ENCODE measurements around the gene BORCS8.
"Not testable (repeated sequence)": the region's sequence is repeated elsewhere in the genome, so short reads cannot be mapped to it uniquely, and the experiment has no call there.

The BORCS8 gene

GRCh38 chr19:19226204-19226603 lies 34.3 kb upstream of the BORCS8 start:
- no peak overlapping the region for H3K9ac ChIP-seq (ENCODE audit: low read depth, low read length)
- peaks cover 17% of the 10 kb centered on the region for H3K27me3 ChIP-seq (ENCODE audit: control insufficient read depth, insufficient read depth, low read length)
- H3K36me3 ChIP-seq (ENCODE audit: control insufficient read depth, insufficient read depth, low read length) = no peaks in the 10 kb centered on the region
- H3K4me3 ChIP-seq (ENCODE audit: low read depth, low read length) = no peak overlapping the region
- no peaks in the 10 kb centered on the region for H3K4me1 ChIP-seq (ENCODE audit: control insufficient read depth, insufficient read depth, low read length)
- no peaks in the 10 kb centered on the region for H3K9me3 ChIP-seq (ENCODE audit: control insufficient read depth, insufficient read depth, low read length)

GRCh38 chr19:19224852-19225494 lies 33.0 kb upstream of the BORCS8 start:
- H3K36me3 ChIP-seq (ENCODE audit: control insufficient read depth, insufficient read depth, low read length) = no peaks in the 10 kb centered on the region
- H3K27me3 ChIP-seq (ENCODE audit: control insufficient read depth, insufficient read depth, low read length) = peaks cover 17% of the 10 kb centered on the region
- peak overlapping the region; percentile 60 for H3K4me3 ChIP-seq (ENCODE audit: low read depth, low read length)
- H3K9ac ChIP-seq (ENCODE audit: low read depth, low read length) = no peak overlapping the region
- no peaks in the 10 kb centered on the region for H3K4me1 ChIP-seq (ENCODE audit: control insufficient read depth, insufficient read depth, low read length)
- H3K9me3 ChIP-seq (ENCODE audit: control insufficient read depth, insufficient read depth, low read length) = no peaks in the 10 kb centered on the region

GRCh38 chr19:19224150-19224851 lies 32.3 kb upstream of the BORCS8 start:
- Histone ChIP-seq H3K4me1 (ENCODE audit: control insufficient read depth, insufficient read depth, low read length) (no peaks in the 10 kb centered on the region), H3K4me3 (ENCODE audit: low read depth, low read length) (peak overlapping the region; percentile 60), H3K9ac (ENCODE audit: low read depth, low read length) (no peak overlapping the region), H3K9me3 (ENCODE audit: control insufficient read depth, insufficient read depth, low read length) (no peaks in the 10 kb centered on the region), H3K36me3 (ENCODE audit: control insufficient read depth, insufficient read depth, low read length) (no peaks in the 10 kb centered on the region), H3K27me3 (ENCODE audit: control insufficient read depth, insufficient read depth, low read length) (peaks cover 17% of the 10 kb centered on the region)

GRCh38 chr19:19223636-19224035 lies 31.7 kb upstream of the BORCS8 start:
- H3K36me3 ChIP-seq (ENCODE audit: control insufficient read depth, insufficient read depth, low read length) = no peaks in the 10 kb centered on the region
- H3K9me3 ChIP-seq (ENCODE audit: control insufficient read depth, insufficient read depth, low read length) = no peaks in the 10 kb centered on the region
- peaks cover 16% of the 10 kb centered on the region for H3K27me3 ChIP-seq (ENCODE audit: control insufficient read depth, insufficient read depth, low read length)
- H3K9ac ChIP-seq (ENCODE audit: low read depth, low read length) = no peak overlapping the region
- no peak overlapping the region for H3K4me3 ChIP-seq (ENCODE audit: low read depth, low read length)
- H3K4me1 ChIP-seq (ENCODE audit: control insufficient read depth, insufficient read depth, low read length) = no peaks in the 10 kb centered on the region

- H3K4me1 ChIP-seq (ENCODE audit: control insufficient read depth, insufficient read depth, low read length) = no peaks in the 10 kb centered on the region
- H3K9ac ChIP-seq (ENCODE audit: low read depth, low read length) = no peak overlapping the region
- no peaks in the 10 kb centered on the region for H3K36me3 ChIP-seq (ENCODE audit: control insufficient read depth, insufficient read depth, low read length)
- H3K9me3 ChIP-seq (ENCODE audit: control insufficient read depth, insufficient read depth, low read length) = no peaks in the 10 kb centered on the region
- H3K4me3 ChIP-seq (ENCODE audit: low read depth, low read length) = no peak overlapping the region
- peaks cover 14% of the 10 kb centered on the region for H3K27me3 ChIP-seq (ENCODE audit: control insufficient read depth, insufficient read depth, low read length)
These were observed 31.1 kb upstream of the BORCS8 start for GRCh38 chr19:19223060-19223459.

- H3K9ac ChIP-seq (ENCODE audit: low read depth, low read length); H3K4me3 ChIP-seq (ENCODE audit: low read depth, low read length); H3K36me3 ChIP-seq (ENCODE audit: control insufficient read depth, insufficient read depth, low read length); H3K9me3 ChIP-seq (ENCODE audit: control insufficient read depth, insufficient read depth, low read length); H3K4me1 ChIP-seq (ENCODE audit: control insufficient read depth, insufficient read depth, low read length): not testable (repeated sequence)
- peaks cover 11% of the 10 kb centered on the region for H3K27me3 ChIP-seq (ENCODE audit: control insufficient read depth, insufficient read depth, low read length)
These were observed 29.0 kb upstream of the BORCS8 start for GRCh38 chr19:19221000-19221399.

GRCh38 chr19:19218911-19219310 lies 27.0 kb upstream of the BORCS8 start:
- no peaks in the 10 kb centered on the region for H3K9me3 ChIP-seq (ENCODE audit: control insufficient read depth, insufficient read depth, low read length)
- H3K36me3 ChIP-seq (ENCODE audit: control insufficient read depth, insufficient read depth, low read length) = no peaks in the 10 kb centered on the region
- H3K27me3 ChIP-seq (ENCODE audit: control insufficient read depth, insufficient read depth, low read length) = peaks cover 15% of the 10 kb centered on the region
- no peaks in the 10 kb centered on the region for H3K4me1 ChIP-seq (ENCODE audit: control insufficient read depth, insufficient read depth, low read length)
- H3K9ac ChIP-seq (ENCODE audit: low read depth, low read length) = no peak overlapping the region
- no peak overlapping the region for H3K4me3 ChIP-seq (ENCODE audit: low read depth, low read length)

- Histone ChIP-seq H3K36me3 (ENCODE audit: control insufficient read depth, insufficient read depth, low read length) (no peaks in the 10 kb centered on the region), H3K27me3 (ENCODE audit: control insufficient read depth, insufficient read depth, low read length) (peaks cover 30% of the 10 kb centered on the region), H3K9ac (ENCODE audit: low read depth, low read length) (no peak overlapping the region), H3K4me1 (ENCODE audit: control insufficient read depth, insufficient read depth, low read length) (no peaks in the 10 kb centered on the region), H3K9me3 (ENCODE audit: control insufficient read depth, insufficient read depth, low read length) (no peaks in the 10 kb centered on the region), H3K4me3 (ENCODE audit: low read depth, low read length) (no peak overlapping the region)
These were observed 25.1 kb upstream of the BORCS8 start for GRCh38 chr19:19217099-19217498.

GRCh38 chr19:19215792-19216191 lies 23.8 kb upstream of the BORCS8 start:
- Histone ChIP-seq H3K27me3 (ENCODE audit: control insufficient read depth, insufficient read depth, low read length) (peaks cover 41% of the 10 kb centered on the region), H3K36me3 (ENCODE audit: control insufficient read depth, insufficient read depth, low read length) (no peaks in the 10 kb centered on the region), H3K4me1 (ENCODE audit: control insufficient read depth, insufficient read depth, low read length) (no peaks in the 10 kb centered on the region), H3K4me3 (ENCODE audit: low read depth, low read length) (no peak overlapping the region), H3K9ac (ENCODE audit: low read depth, low read length) (no peak overlapping the region), H3K9me3 (ENCODE audit: control insufficient read depth, insufficient read depth, low read length) (no peaks in the 10 kb centered on the region)

GRCh38 chr19:19214892-19215291 lies 22.9 kb upstream of the BORCS8 start:
- H3K9me3 ChIP-seq (ENCODE audit: control insufficient read depth, insufficient read depth, low read length) = no peaks in the 10 kb centered on the region
- H3K4me1 ChIP-seq (ENCODE audit: control insufficient read depth, insufficient read depth, low read length) = no peaks in the 10 kb centered on the region
- H3K9ac ChIP-seq (ENCODE audit: low read depth, low read length) = no peak overlapping the region
- H3K36me3 ChIP-seq (ENCODE audit: control insufficient read depth, insufficient read depth, low read length) = no peaks in the 10 kb centered on the region
- H3K27me3 ChIP-seq (ENCODE audit: control insufficient read depth, insufficient read depth, low read length) = peaks cover 47% of the 10 kb centered on the region
- H3K4me3 ChIP-seq (ENCODE audit: low read depth, low read length) = no peak overlapping the region

- Histone ChIP-seq H3K4me1 (ENCODE audit: control insufficient read depth, insufficient read depth, low read length) (no peaks in the 10 kb centered on the region), H3K27me3 (ENCODE audit: control insufficient read depth, insufficient read depth, low read length) (peaks cover 54% of the 10 kb centered on the region), H3K9me3 (ENCODE audit: control insufficient read depth, insufficient read depth, low read length) (no peaks in the 10 kb centered on the region), H3K36me3 (ENCODE audit: control insufficient read depth, insufficient read depth, low read length) (no peaks in the 10 kb centered on the region), H3K4me3 (ENCODE audit: low read depth, low read length) (peak overlapping the region; percentile 1), H3K9ac (ENCODE audit: low read depth, low read length) (no peak overlapping the region)
These were observed 22.2 kb upstream of the BORCS8 start for GRCh38 chr19:19214159-19214490.

- Histone ChIP-seq H3K4me3 (ENCODE audit: low read depth, low read length) (peak overlapping the region; percentile 1), H3K9me3 (ENCODE audit: control insufficient read depth, insufficient read depth, low read length) (no peaks in the 10 kb centered on the region), H3K27me3 (ENCODE audit: control insufficient read depth, insufficient read depth, low read length) (peaks cover 59% of the 10 kb centered on the region), H3K36me3 (ENCODE audit: control insufficient read depth, insufficient read depth, low read length) (no peaks in the 10 kb centered on the region), H3K4me1 (ENCODE audit: control insufficient read depth, insufficient read depth, low read length) (no peaks in the 10 kb centered on the region), H3K9ac (ENCODE audit: low read depth, low read length) (no peak overlapping the region)
These were observed 21.6 kb upstream of the BORCS8 start for GRCh38 chr19:19213426-19214158.
